ENCODE measurements around the gene SSR1.
"Not testable (repeated sequence)": the region's sequence is repeated elsewhere in the genome, so short reads cannot be mapped to it uniquely, and the experiment has no call there.

SSR1 gene

GRCh38 chr6:7312616-7313504 lies at the start of gene SSR1:
Gene SSR1 (minus strand): TSS chr6:7313199. CDS start chr6:7313120, 79 bp downstream.
- peak within 1 kb of the TSS; percentile 96 for H3K4me3 Mint-ChIP-seq
- H3K4me1 Mint-ChIP-seq (ENCODE audit: low read depth), result peaks cover 52% of the 10 kb centered on the region
- H3K9me3 Mint-ChIP-seq (ENCODE audit: low read depth), result no peaks in the 10 kb centered on the region
- H3K27ac Mint-ChIP-seq, result peak within 1 kb of the TSS; percentile 96
- no peaks in the 10 kb centered on the region for H3K27me3 Mint-ChIP-seq
- peaks cover 18% of the 10 kb centered on the region for H3K36me3 Mint-ChIP-seq

GRCh38 chr6:7351916-7352315 lies 38.9 kb upstream of the SSR1 start:
- H3K27me3 Mint-ChIP-seq; H3K4me3 Mint-ChIP-seq; H3K36me3 Mint-ChIP-seq; H3K4me1 Mint-ChIP-seq (ENCODE audit: low read depth); H3K9me3 Mint-ChIP-seq (ENCODE audit: low read depth); H3K27ac Mint-ChIP-seq: not testable (repeated sequence)

DNA sequence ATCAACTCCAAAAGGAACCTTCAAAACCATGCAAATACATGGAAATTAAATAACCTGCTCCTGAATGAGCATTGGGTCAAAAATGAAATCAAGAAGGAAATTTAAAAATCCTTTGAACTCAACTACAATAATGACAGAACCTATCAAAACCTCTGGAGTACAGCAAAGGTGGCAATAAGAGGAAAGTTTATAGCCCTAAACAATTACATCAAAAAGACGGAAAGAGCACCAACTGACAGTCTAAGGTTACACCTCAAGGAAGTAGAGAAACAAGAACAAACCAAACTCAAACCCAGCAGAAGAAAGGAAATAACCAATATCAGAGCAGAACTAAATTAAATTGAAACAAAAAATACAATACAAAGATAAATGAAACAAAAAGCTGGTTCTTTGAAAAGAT lies 37.6 kb upstream of the SSR1 start:
- not testable (repeated sequence) for H3K9me3 Mint-ChIP-seq (ENCODE audit: low read depth); H3K27me3 Mint-ChIP-seq; H3K27ac Mint-ChIP-seq; H3K36me3 Mint-ChIP-seq; H3K4me1 Mint-ChIP-seq (ENCODE audit: low read depth); H3K4me3 Mint-ChIP-seq

DNA sequence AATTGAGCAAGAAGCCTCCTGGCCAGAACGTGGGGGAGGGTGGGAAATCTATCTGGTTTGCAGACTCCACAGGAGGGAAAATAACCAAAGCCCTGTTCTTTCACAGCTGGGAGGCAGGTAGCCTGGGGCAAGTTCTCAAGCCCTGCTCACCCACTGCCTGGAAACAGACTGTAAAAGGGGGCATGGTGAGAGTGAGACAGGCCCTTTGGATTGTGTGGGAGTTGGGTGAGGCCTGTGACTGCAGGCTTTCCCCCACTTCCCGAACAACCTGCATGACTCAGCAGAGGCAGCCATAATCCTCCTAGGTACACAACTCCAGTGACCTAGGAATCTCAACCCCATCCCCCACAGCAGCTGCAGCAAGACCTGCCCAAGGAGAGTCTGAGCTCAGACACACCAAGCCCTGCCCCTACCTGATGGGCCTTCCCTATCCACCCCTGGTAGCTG lies 34.6 kb upstream of the SSR1 start:
- H3K9me3 Mint-ChIP-seq (ENCODE audit: low read depth); H3K4me3 Mint-ChIP-seq; H3K27me3 Mint-ChIP-seq; H3K36me3 Mint-ChIP-seq; H3K27ac Mint-ChIP-seq: not testable (repeated sequence)
- H3K4me1 Mint-ChIP-seq (ENCODE audit: low read depth), result peaks cover 21% of the 10 kb centered on the region

GRCh38 chr6:7344773-7345450 lies 31.9 kb upstream of the SSR1 start:
- not testable (repeated sequence) for H3K27me3 Mint-ChIP-seq; H3K9me3 Mint-ChIP-seq (ENCODE audit: low read depth); H3K36me3 Mint-ChIP-seq; H3K27ac Mint-ChIP-seq
- Mint-ChIP-seq H3K4me1 (ENCODE audit: low read depth) (peaks cover 14% of the 10 kb centered on the region), H3K4me3 (peak overlapping the region; percentile 47)

DNA sequence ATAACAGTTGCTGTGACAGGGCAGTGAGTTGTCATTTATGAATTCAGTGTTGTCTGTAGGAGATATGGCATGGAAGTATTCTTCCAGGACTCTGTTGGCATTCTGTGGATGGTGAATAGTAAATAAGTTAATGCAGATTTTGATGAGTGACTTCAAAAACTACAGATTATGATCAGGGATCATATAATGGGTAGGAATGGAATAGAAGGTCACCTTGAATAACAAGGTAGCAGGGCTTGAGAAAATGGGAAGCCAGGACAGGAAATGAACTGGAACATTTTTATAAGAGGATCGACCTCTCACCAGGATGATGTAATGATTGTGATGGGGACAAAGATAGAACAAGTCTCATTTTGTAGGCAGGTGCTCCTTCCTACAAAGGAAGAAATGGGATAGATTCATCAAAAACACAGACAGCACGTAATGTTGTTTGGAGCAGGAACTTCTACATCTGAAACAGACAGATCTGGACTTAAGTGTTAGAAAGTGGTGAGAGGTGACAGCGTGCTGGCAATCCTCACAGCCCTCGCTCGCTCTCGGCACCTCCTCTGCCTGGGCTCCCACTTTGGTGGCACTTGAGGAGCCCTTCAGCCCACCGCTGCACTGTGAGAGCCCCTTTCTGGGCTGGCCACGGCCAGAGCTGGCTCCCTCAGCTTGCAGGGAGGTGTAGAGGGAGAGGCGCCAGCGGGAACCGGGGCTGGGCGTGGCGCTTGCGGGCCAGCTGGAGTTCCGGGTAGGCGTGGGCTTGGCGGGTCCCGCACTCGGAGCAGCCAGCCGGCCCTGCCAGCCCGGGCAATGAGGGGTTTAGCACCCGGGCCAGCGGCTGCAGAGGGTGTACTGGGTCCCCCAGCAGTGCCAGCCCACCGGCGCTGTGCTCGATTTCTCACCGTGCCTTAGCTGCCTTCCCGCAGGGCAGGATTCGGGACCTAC lies 30.8 kb upstream of the SSR1 start:
- Mint-ChIP-seq H3K27me3 (peaks cover 5% of the 10 kb centered on the region), H3K27ac (peak overlapping the region; percentile 18), H3K36me3 (no peaks in the 10 kb centered on the region), H3K4me3 (peak overlapping the region; percentile 22), H3K9me3 (ENCODE audit: low read depth) (no peaks in the 10 kb centered on the region), H3K4me1 (ENCODE audit: low read depth) (peaks cover 12% of the 10 kb centered on the region)

GRCh38 chr6:7341989-7342742 lies 29.2 kb upstream of the SSR1 start:
- Mint-ChIP-seq H3K9me3 (ENCODE audit: low read depth) (no peaks in the 10 kb centered on the region), H3K4me3 (no peak overlapping the region), H3K27ac (no peak overlapping the region), H3K36me3 (no peaks in the 10 kb centered on the region), H3K4me1 (ENCODE audit: low read depth) (peaks cover 12% of the 10 kb centered on the region), H3K27me3 (peaks cover 2% of the 10 kb centered on the region)

- no peak overlapping the region for H3K27ac Mint-ChIP-seq
- no peaks in the 10 kb centered on the region for H3K36me3 Mint-ChIP-seq
Measured at GRCh38 chr6:7341271-7341670, 28.3 kb upstream of the SSR1 start.

DNA sequence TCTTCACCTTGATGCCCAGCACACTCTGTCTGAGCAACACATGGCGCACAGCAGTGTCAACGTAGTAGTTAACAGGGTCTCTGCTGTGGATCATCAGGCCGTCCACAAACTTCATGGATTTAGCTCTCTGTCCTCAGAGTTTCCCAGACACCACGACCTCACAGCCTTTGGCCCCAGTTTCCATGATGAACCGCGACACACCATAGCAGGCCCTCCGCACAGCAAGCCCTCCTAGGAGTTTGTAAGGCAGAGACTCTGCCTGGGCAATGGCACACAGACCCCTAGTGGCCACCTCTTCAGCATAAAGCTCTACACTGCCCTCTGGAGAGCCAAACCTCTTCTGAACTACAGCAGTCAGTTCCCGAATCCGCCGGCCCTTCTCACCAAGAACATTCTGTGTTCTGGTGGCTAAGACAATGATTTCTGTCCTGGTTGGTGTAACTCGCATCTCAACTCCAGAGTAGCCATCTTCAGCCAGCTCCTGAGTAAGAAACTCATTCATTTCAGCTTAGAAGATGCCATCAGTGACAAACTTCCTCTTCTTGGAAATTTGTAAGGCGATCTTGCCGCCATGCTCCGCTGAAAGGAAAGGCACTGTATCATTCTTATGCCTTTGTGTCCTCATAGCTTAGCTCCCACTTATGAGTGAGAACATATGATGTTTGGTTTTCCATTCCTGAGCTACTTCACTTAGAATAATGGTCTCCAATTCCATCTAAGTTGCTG lies 26.2 kb upstream of the SSR1 start:
- H3K27ac Mint-ChIP-seq; H3K4me3 Mint-ChIP-seq; H3K36me3 Mint-ChIP-seq; H3K4me1 Mint-ChIP-seq (ENCODE audit: low read depth); H3K9me3 Mint-ChIP-seq (ENCODE audit: low read depth); H3K27me3 Mint-ChIP-seq: not testable (repeated sequence)

More at GRCh38 chr6:7341271-7341670, 28.3 kb upstream of the SSR1 start:
- Mint-ChIP-seq H3K27me3 (peaks cover 2% of the 10 kb centered on the region), H3K4me3 (no peak overlapping the region), H3K9me3 (ENCODE audit: low read depth) (no peaks in the 10 kb centered on the region), H3K4me1 (ENCODE audit: low read depth) (peaks cover 12% of the 10 kb centered on the region)

GRCh38 chr6:7338031-7338430 lies 25.0 kb upstream of the SSR1 start:
- no peaks in the 10 kb centered on the region for H3K27me3 Mint-ChIP-seq
- H3K4me3 Mint-ChIP-seq, result no peak overlapping the region
- no peaks in the 10 kb centered on the region for H3K36me3 Mint-ChIP-seq
- H3K27ac Mint-ChIP-seq, result no peak overlapping the region
- H3K4me1 Mint-ChIP-seq (ENCODE audit: low read depth), result no peaks in the 10 kb centered on the region
- H3K9me3 Mint-ChIP-seq (ENCODE audit: low read depth), result no peaks in the 10 kb centered on the region

DNA sequence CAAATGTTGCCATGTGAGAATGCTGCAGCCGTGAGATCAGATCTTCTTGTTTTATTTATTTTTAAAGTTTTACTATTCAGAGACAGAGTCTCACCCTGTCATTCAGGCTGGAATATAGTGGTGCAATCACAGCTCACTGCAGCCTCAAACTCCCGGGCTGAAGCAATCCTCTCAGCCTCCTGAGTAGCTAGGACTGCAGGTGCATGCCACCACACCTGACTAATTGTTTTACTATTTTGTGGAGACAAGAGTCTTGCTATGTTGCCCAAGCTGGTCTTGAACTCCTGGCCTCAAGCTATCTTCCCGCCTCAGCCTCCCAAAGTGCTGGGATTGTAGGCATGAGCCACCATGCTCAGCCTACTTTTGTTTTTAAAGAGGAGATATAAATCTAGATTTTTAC lies 22.5 kb upstream of the SSR1 start:
- H3K9me3 Mint-ChIP-seq (ENCODE audit: low read depth), result no peaks in the 10 kb centered on the region
- H3K4me1 Mint-ChIP-seq (ENCODE audit: low read depth), result no peaks in the 10 kb centered on the region
- H3K27me3 Mint-ChIP-seq, result no peaks in the 10 kb centered on the region
- H3K27ac Mint-ChIP-seq, result no peak overlapping the region
- H3K36me3 Mint-ChIP-seq, result no peaks in the 10 kb centered on the region
- H3K4me3 Mint-ChIP-seq, result no peak overlapping the region

GRCh38 chr6:7334685-7335084 lies 21.7 kb upstream of the SSR1 start:
- no peaks in the 10 kb centered on the region for H3K9me3 Mint-ChIP-seq (ENCODE audit: low read depth)
- H3K27ac Mint-ChIP-seq, result no peak overlapping the region
- H3K4me3 Mint-ChIP-seq, result no peak overlapping the region
- H3K36me3 Mint-ChIP-seq, result no peaks in the 10 kb centered on the region
- no peaks in the 10 kb centered on the region for H3K4me1 Mint-ChIP-seq (ENCODE audit: low read depth)
- H3K27me3 Mint-ChIP-seq, result no peaks in the 10 kb centered on the region

DNA sequence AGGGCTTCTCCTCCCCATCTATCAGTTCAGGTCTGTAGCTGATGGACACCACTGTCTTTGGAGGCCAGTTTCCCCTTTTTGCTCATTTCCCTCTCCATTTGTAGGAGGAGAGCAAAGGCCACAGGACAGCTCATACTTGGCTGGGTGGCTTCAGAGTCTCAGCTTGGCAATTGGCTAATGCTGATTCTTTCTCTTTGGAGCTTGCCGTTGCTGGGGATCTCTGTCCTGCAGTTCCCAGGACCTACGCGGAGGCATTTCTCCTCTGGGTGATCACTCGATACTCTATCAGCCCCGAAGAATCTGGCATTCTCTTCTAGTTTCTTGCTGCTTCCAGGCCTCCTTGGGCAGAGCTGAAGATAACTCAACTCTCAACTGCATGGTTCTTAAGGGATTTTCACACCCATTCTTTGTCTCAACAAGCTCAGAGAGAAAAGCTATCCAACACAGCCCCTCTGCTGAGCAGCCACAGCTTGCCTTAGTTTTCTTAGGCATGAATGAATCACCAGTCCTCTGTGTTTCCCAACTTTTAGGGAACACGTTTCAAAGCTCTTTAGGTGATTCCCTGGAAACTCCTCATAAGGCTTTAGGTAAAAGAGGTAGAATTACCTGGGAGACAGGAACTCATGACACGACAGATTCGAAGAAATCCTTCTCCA lies 19.2 kb upstream of the SSR1 start:
- H3K27me3 Mint-ChIP-seq, result peaks cover 1% of the 10 kb centered on the region
- no peaks in the 10 kb centered on the region for H3K9me3 Mint-ChIP-seq (ENCODE audit: low read depth)
- no peaks in the 10 kb centered on the region for H3K36me3 Mint-ChIP-seq
- no peak overlapping the region for H3K27ac Mint-ChIP-seq
- no peaks in the 10 kb centered on the region for H3K4me1 Mint-ChIP-seq (ENCODE audit: low read depth)
- H3K4me3 Mint-ChIP-seq, result no peak overlapping the region
